ENCODE measurements around the gene CCDC17. TPM values are rescaled to one million over a fixed set of nuclear protein-coding genes. Genes with fewer than 3 reads are reported as not detected.

The CCDC17 gene
- total and polyA plus RNA-seq, 2 of the 8 experiments (the other 6 are each of a cell fraction or from before 2014, with no cell fraction given), result 0.95 to 2.0 TPM

- H3K27ac ChIP-seq (ENCODE audit: low read depth, low read length), result peak overlapping the region; percentile 98; the same call in 1 of the 2 replicates
These were observed 40.6 kb downstream of the CCDC17 start for GRCh38 chr1:45583264-45583665.

More at GRCh38 chr1:45583264-45583665, 40.6 kb downstream of the CCDC17 start:
- Histone ChIP-seq H3K18ac (ENCODE audit: extremely low read depth, low read length) (peak overlapping the region; percentile 98), H3K27me3 (replicated peaks in 1 of 4; ENCODE audit: control insufficient read depth in 3 of 4, extremely low read depth in 1 of 4, insufficient read depth in 3 of 4, low read length in 3 of 4) (no peaks in the 10 kb centered on the region), H4K5ac (ENCODE audit: insufficient read length, low read depth, low read length) (peak overlapping the region; percentile 89), H3K36me3 (ENCODE audit: control insufficient read depth in 2 of 4, insufficient read depth in 4 of 4, low read length in 3 of 4) (peaks cover 0 to 6% (median 0%) of the 10 kb centered on the region in 4 experiments; a peak in 1 of 8 replicates), H4K8ac (ENCODE audit: extremely low read depth, insufficient read depth, low read length) (peak overlapping the region; percentile 46; the same call in 1 of the 2 replicates), H3K4me2 (ENCODE audit: insufficient read depth in 1 of 2, low read depth in 2 of 2, low read length in 2 of 2) (peak overlapping the region; percentile 89 to 93), H3K4me3 (ENCODE audit: extremely low read depth in 1 of 4, insufficient read depth in 2 of 4, low read depth in 3 of 4, low read length in 4 of 4) (peak overlapping the region; percentile 82 to 100 (median 94)), H3K79me1 (ENCODE audit: low read depth, low read length) (no peaks in the 10 kb centered on the region), H3K56ac (replicated peaks; ENCODE audit: insufficient read length, low read depth, low read length) (peak overlapping the region; percentile 71), H3K4me1 (replicated peaks in 1 of 4; ENCODE audit: control insufficient read depth in 3 of 4, insufficient read depth in 4 of 4, low read length in 3 of 4) (peaks cover 0 to 9% (median 1%) of the 10 kb centered on the region in 4 experiments; a peak in 4 of 7 replicates), H2BK20ac (ENCODE audit: low read length) (0 out of 2 replicates have a peak overlapping the region, but pooled peaks have one; percentile 96), H3K23me2 (ENCODE audit: low read depth, low read length) (peaks cover 12% of the 10 kb centered on the region), H2AFZ (ENCODE audit: low read length) (peak overlapping the region; percentile 95), H3K23ac (ENCODE audit: insufficient read length) (no peak overlapping the region), H2AK5ac (ENCODE audit: low read depth, low read length) (peak overlapping the region; percentile 93), H2BK120ac (replicated peaks; ENCODE audit: low read depth, low read length) (no peak overlapping the region), H3K79me2 (ENCODE audit: control insufficient read depth in 1 of 2, insufficient read depth in 2 of 2, low read length in 2 of 2) (peaks cover 37 to 43% of the 10 kb centered on the region in 2 experiments), H2BK15ac (ENCODE audit: low read length) (peak overlapping the region; percentile 82), H2BK5ac (ENCODE audit: low read depth, low read length) (peak overlapping the region; percentile 100), H4K20me1 (replicated peaks in 1 of 2; ENCODE audit: control insufficient read depth in 1 of 2, insufficient read depth in 2 of 2, low read length in 2 of 2) (peaks cover 24 to 29% of the 10 kb centered on the region in 2 experiments), H3K4ac (replicated peaks; ENCODE audit: insufficient read length, low read depth, low read length) (no peak overlapping the region), H3K9me3 (ENCODE audit: insufficient read depth in 2 of 2, low read depth in 1 of 2, low read length in 1 of 2) (no peaks in the 10 kb centered on the region), H3K9ac (replicated peaks in 1 of 4; ENCODE audit: extremely low read depth in 1 of 4, low read depth in 3 of 4, low read length in 3 of 4) (peak overlapping the region in 3 of 4 experiments; percentile 89 to 100 (median 100); a peak in 6 of 7 replicates), H2BK12ac (ENCODE audit: low read depth, low read length) (no peak overlapping the region; the same call in 1 of the 2 replicates), H4K91ac (replicated peaks; ENCODE audit: insufficient read length, low read length) (no peak overlapping the region), H3K14ac (ENCODE audit: insufficient read length) (no peak overlapping the region)
- DNase-seq (ENCODE audit: low read depth in 1 of 2, low spot score in 2 of 2), result peak; percentile 90
- POLR2A ChIA-PET (ENCODE audit: partially characterized antibody), result interaction anchor here (0.5 to 13.7 kb wide), 30 partner anchors 8 to 853 kb away, joined by 3 to 181 read pairs (median 6); partner anchors contain the start of genes AKR1A1, CCDC163, CCDC17 and GPBP1L1
- FAIRE-seq, result peak; percentile 89
- TF ChIP-seq RBBP5 (IDR thresholded peaks at IDR 0.05; ENCODE audit: borderline replicate concordance, low read depth, low read length), result no peak
- 0 out of 4 replicates have a peak, but pooled peaks of 1 of the 2 experiments have one; percentile 15 for TF ChIP-seq SIN3A (conservative IDR thresholded peaks at IDR 0.05 in 1 of 2, IDR thresholded peaks at IDR 0.05 in 1 of 2; ENCODE audit: low read depth in 1 of 2, low read length in 2 of 2)
- peak; percentile 94 for TF ChIP-seq CREB1 (IDR thresholded peaks at IDR 0.05)
- TF ChIP-seq BCL11A (IDR thresholded peaks at IDR 0.05; ENCODE audit: low read depth in 2 of 2, low read length in 2 of 2), result no peak
- peak; percentile 68; the same call in 1 of the 2 replicates for TF ChIP-seq SP1 (IDR thresholded peaks at IDR 0.05; ENCODE audit: low read depth, low read length)
- TF ChIP-seq CHD2 (IDR thresholded peaks at IDR 0.05; ENCODE audit: low read length), result 0 out of 2 replicates have a peak, but pooled peaks have one; percentile 27
- peak; percentile 98 for TF ChIP-seq RFX5 (IDR thresholded peaks at IDR 0.05; ENCODE audit: borderline replicate concordance, low read depth, low read length)
- WGBS, 2 experiments (ENCODE audit: extremely low coverage in 1 of 2, insufficient coverage in 1 of 2, insufficient read length in 1 of 2, insufficient replicate concordance in 2 of 2, low coverage in 1 of 2, low lambda C conversion rate in 2 of 2, missing lambda C conversion rate in 1 of 2), result 1% methylated on average over 19 of the region's 19 CpGs; no CpG with 5 or more reads in 1 of the 2 experiments
- CTCF ChIA-PET (ENCODE audit: partially characterized antibody), result interaction anchor here (1.4 to 8.2 kb wide), 3 partner anchors 14 to 71 kb away, joined by 3 to 52 read pairs (median 4); no protein-coding TSS in a partner anchor
